DND-41 (cell line): ENCODE results near the gene LAMTOR3.

ENCODE experiments used
- ATAC-seq: fragments of 200-7000 bp; cut with Tn5 transposase; 3 replicates; pipeline ENCODE4 v1.9.1; 2021; ENCODE audit warnings: low read depth; ENCODE audit not compliant: insufficient read depth
- DNase-seq: peaks from one replicate; pipeline ENCODE4 v3.0.0-alpha.2; 2020
- H2AFZ ChIP-seq: 2 replicates; pipeline ENCODE4 v1.6.0; 2012; ENCODE audit warnings: low read depth, low read length
- H3K27ac ChIP-seq: 2 replicates; pipeline ENCODE4 v1.5.1; 2012; ENCODE audit warnings: low read length, inconsistent platforms
- H3K27me3 ChIP-seq: fragments of 200-600 bp; sonication (generic); 2 replicates; pipeline ENCODE4 v1.6.0; 2012; ENCODE audit warnings: low read length, mild to moderate bottlenecking, inconsistent platforms; ENCODE audit not compliant: insufficient read depth, poor library complexity
- H3K36me3 ChIP-seq: 2 replicates; pipeline ENCODE4 v1.5.1; 2012; ENCODE audit warnings: low read length, inconsistent platforms; ENCODE audit not compliant: insufficient read depth
- H3K4me1 ChIP-seq: 2 replicates; pipeline ENCODE4 v1.5.1; 2012; ENCODE audit warnings: mild to moderate bottlenecking, low read length; ENCODE audit not compliant: insufficient read depth
- H3K4me2 ChIP-seq: 2 replicates; pipeline ENCODE4 v1.6.0; 2012; ENCODE audit warnings: mild to moderate bottlenecking, moderate library complexity, low read length, inconsistent platforms; ENCODE audit not compliant: insufficient read depth
- H3K4me3 ChIP-seq, 2 experiments: fragments of 200-600 bp in 1 of 2; shearing (Covaris generic) in 1 of 2; 2 replicates each; pipeline ENCODE4 v1.5.1; 2012 to 2016; ENCODE audit warnings: inconsistent platforms in 2 of 2, low read length in 2 of 2, mild to moderate bottlenecking in 2 of 2, low read depth in 1 of 2, moderate library complexity in 1 of 2
- H3K79me2 ChIP-seq: 2 replicates; pipeline ENCODE4 v1.6.0; 2012; ENCODE audit warnings: low read length, inconsistent platforms; ENCODE audit not compliant: insufficient read depth
- H3K9ac ChIP-seq: 2 replicates; pipeline ENCODE4 v1.6.0; 2012; ENCODE audit warnings: low read depth, mild to moderate bottlenecking, inconsistent platforms, low read length, moderate library complexity
- H3K9me3 ChIP-seq: 2 replicates; pipeline ENCODE4 v1.5.1; 2012; ENCODE audit warnings: low read length, moderate library complexity, mild to moderate bottlenecking, inconsistent platforms; ENCODE audit not compliant: insufficient read depth, severe bottlenecking
- H4K20me1 ChIP-seq: 2 replicates; pipeline ENCODE4 v1.6.0; 2012; ENCODE audit warnings: low read length; ENCODE audit not compliant: insufficient read depth
- CTCF ChIP-seq: IDR thresholded peaks from 2 replicates; pipeline ENCODE4 v1.5.1; 2012; ENCODE audit warnings: borderline replicate concordance, low read length, moderate library complexity, mild to moderate bottlenecking; ENCODE audit not compliant: poor library complexity, severe bottlenecking; ENCODE audit errors: extremely low read depth
- EZH2 ChIP-seq: IDR thresholded peaks from 3 replicates; pipeline ENCODE4 v1.6.1; 2012; ENCODE audit warnings: borderline replicate concordance, low read depth, mild to moderate bottlenecking, moderate library complexity, low read length, inconsistent platforms; ENCODE audit not compliant: severe bottlenecking

The LAMTOR3 gene

GRCh38 chr4:99915449-99915848 is 21.2 kb upstream of the LAMTOR3 start:
- H2AFZ ChIP-seq: no peak overlapping the region
- peaks cover 52% of the 10 kb centered on the region for H3K36me3 ChIP-seq
- no peaks in the 10 kb centered on the region for H4K20me1 ChIP-seq
- TF ChIP-seq EZH2 (no peak), CTCF (no peak)
- H3K79me2 ChIP-seq: peaks cover 2% of the 10 kb centered on the region; the same call in 1 of the 2 replicates
- H3K27ac ChIP-seq: no peak overlapping the region
- H3K9ac ChIP-seq: no peak overlapping the region
- H3K4me1 ChIP-seq: no peaks in the 10 kb centered on the region
- ATAC-seq: no peak
- DNase-seq: no peak
- no peak overlapping the region for H3K4me3 ChIP-seq
- no peaks in the 10 kb centered on the region for H3K27me3 ChIP-seq
- H3K4me2 ChIP-seq: no peak overlapping the region
- H3K9me3 ChIP-seq: no peaks in the 10 kb centered on the region

- TF ChIP-seq CTCF: no peak
- Histone ChIP-seq H3K27ac (peak overlapping the region; percentile 85), H3K4me3 (peak overlapping the region; percentile 34 to 96; a peak in 3 of 4 replicates), H3K9me3 (no peaks in the 10 kb centered on the region), H3K36me3 (peaks cover 11% of the 10 kb centered on the region), H3K4me1 (peaks cover 38% of the 10 kb centered on the region), H2AFZ (peak overlapping the region; percentile 94), H3K4me2 (peak overlapping the region; percentile 72), H4K20me1 (no peaks in the 10 kb centered on the region), H3K79me2 (peaks cover 44% of the 10 kb centered on the region), H3K9ac (peak overlapping the region; percentile 80), H3K27me3 (no peaks in the 10 kb centered on the region)
- DNase-seq (no peak), ATAC-seq (no peak)
These were observed 771 bp upstream of the LAMTOR3 start for GRCh38 chr4:99894998-99895397.

GRCh38 chr4:99893839-99894160 is 427 bp downstream of the LAMTOR3 start:
- Histone ChIP-seq H3K79me2 (peaks cover 55% of the 10 kb centered on the region), H3K27me3 (no peaks in the 10 kb centered on the region), H4K20me1 (no peaks in the 10 kb centered on the region), H3K36me3 (peaks cover 12% of the 10 kb centered on the region), H3K4me2 (peak overlapping the region; percentile 72), H3K9ac (peak overlapping the region; percentile 80), H2AFZ (peak overlapping the region; percentile 95), H3K27ac (peak overlapping the region; percentile 85), H3K4me1 (peaks cover 38% of the 10 kb centered on the region), H3K9me3 (no peaks in the 10 kb centered on the region), H3K4me3 (peak overlapping the region; percentile 96 to 98)
- no peak for ATAC-seq
- TF ChIP-seq CTCF (no peak), EZH2 (no peak)
- DNase-seq: no peak

GRCh38 chr4:99893029-99893428 is 1.2 kb downstream of the LAMTOR3 start:
- Histone ChIP-seq H3K9ac (peak overlapping the region; percentile 80), H3K4me2 (peak overlapping the region; percentile 72), H3K79me2 (peaks cover 60% of the 10 kb centered on the region), H2AFZ (no peak overlapping the region), H3K4me1 (peaks cover 38% of the 10 kb centered on the region), H3K27me3 (no peaks in the 10 kb centered on the region), H3K4me3 (peak overlapping the region; percentile 96 to 98; a peak in 3 of 4 replicates), H3K27ac (peak overlapping the region; percentile 85; the same call in 1 of the 2 replicates), H3K9me3 (no peaks in the 10 kb centered on the region), H4K20me1 (no peaks in the 10 kb centered on the region), H3K36me3 (peaks cover 12% of the 10 kb centered on the region)
- DNase-seq: no peak
- TF ChIP-seq EZH2 (no peak), CTCF (no peak)
- no peak for ATAC-seq
